ENCODE measurements around the gene NOTCH4. TPM values are rescaled to one million over a fixed set of nuclear protein-coding genes. Genes with fewer than 3 reads are reported as not detected.

The NOTCH4 gene
- total and polyA plus RNA-seq, 2 donors (not counting 1 experiment from before 2014, with no cell fraction given) = 0.42 to 0.99 TPM

GRCh38 chr6:32203426-32204267, 20.2 kb downstream of the NOTCH4 start:
- H3K9me3 ChIP-seq (ENCODE audit: control insufficient read depth, insufficient read depth, low read depth, low read length) = no peaks in the 10 kb centered on the region
- no peak overlapping the region for H3K4me3 ChIP-seq (replicated peaks in 1 of 4; ENCODE audit: control extremely low read depth in 1 of 4, insufficient read depth in 1 of 4, low read depth in 3 of 4, low read length in 4 of 4)
- no peak overlapping the region for H3K4me2 ChIP-seq (ENCODE audit: extremely low read depth, insufficient read depth, low read length)
- TF ChIP-seq CTCF (conservative IDR thresholded peaks at IDR 0.05 in 1 of 2, IDR thresholded peaks at IDR 0.05 in 1 of 2; ENCODE audit: low read depth in 1 of 2, low read length in 2 of 2) = no peak
- TF ChIP-seq EZH2 (IDR thresholded peaks at IDR 0.05; ENCODE audit: low read length, missing control alignments) = no peak
- H3K4me1 ChIP-seq (ENCODE audit: control insufficient read depth, extremely low read depth, insufficient read depth, low read length) = no peaks in the 10 kb centered on the region
- no peak for DNase-seq (ENCODE audit: low read depth in 2 of 2)
- H3K79me2 ChIP-seq (ENCODE audit: control insufficient read depth, insufficient read depth, low read length) = no peaks in the 10 kb centered on the region
- no peak overlapping the region for H2AFZ ChIP-seq (ENCODE audit: low read length)
- H4K20me1 ChIP-seq (ENCODE audit: control insufficient read depth, extremely low read depth, insufficient read depth, low read length) = no peaks in the 10 kb centered on the region
- H3K9ac ChIP-seq (ENCODE audit: insufficient read depth, low read length) = no peak overlapping the region
- H3K36me3 ChIP-seq (ENCODE audit: control insufficient read depth, insufficient read depth, low read length) = no peaks in the 10 kb centered on the region
- H3K27ac ChIP-seq (ENCODE audit: insufficient read depth, low read length) = no peak overlapping the region
- peaks cover 9% of the 10 kb centered on the region for H3K27me3 ChIP-seq (ENCODE audit: control insufficient read depth, insufficient read depth, low read length)

- DNase-seq (ENCODE audit: low read depth in 2 of 2) = no peak
- TF ChIP-seq CTCF (conservative IDR thresholded peaks at IDR 0.05 in 1 of 2, IDR thresholded peaks at IDR 0.05 in 1 of 2; ENCODE audit: low read depth in 1 of 2, low read length in 2 of 2) (no peak), EZH2 (IDR thresholded peaks at IDR 0.05; ENCODE audit: low read length, missing control alignments) (no peak)
- H3K27ac ChIP-seq (ENCODE audit: insufficient read depth, low read length) = no peak overlapping the region
These were observed 21.7 kb downstream of the NOTCH4 start for GRCh38 chr6:32202186-32202585.

GRCh38 chr6:32200711-32201475, 23.0 kb downstream of the NOTCH4 start:
- H3K27ac ChIP-seq (ENCODE audit: insufficient read depth, low read length) = no peak overlapping the region
- TF ChIP-seq EZH2 (IDR thresholded peaks at IDR 0.05; ENCODE audit: low read length, missing control alignments) = no peak
- no peak for TF ChIP-seq CTCF (conservative IDR thresholded peaks at IDR 0.05 in 1 of 2, IDR thresholded peaks at IDR 0.05 in 1 of 2; ENCODE audit: low read depth in 1 of 2, low read length in 2 of 2)
- no peaks in the 10 kb centered on the region for H3K79me2 ChIP-seq (ENCODE audit: control insufficient read depth, insufficient read depth, low read length)
- H3K4me1 ChIP-seq (ENCODE audit: control insufficient read depth, extremely low read depth, insufficient read depth, low read length) = peaks cover 6% of the 10 kb centered on the region
- H3K9ac ChIP-seq (ENCODE audit: insufficient read depth, low read length) = no peak overlapping the region
- no peaks in the 10 kb centered on the region for H3K36me3 ChIP-seq (ENCODE audit: control insufficient read depth, insufficient read depth, low read length)
- H3K4me3 ChIP-seq (replicated peaks in 1 of 4; ENCODE audit: control extremely low read depth in 1 of 4, insufficient read depth in 1 of 4, low read depth in 3 of 4, low read length in 4 of 4) = no peak overlapping the region
- peaks cover 9% of the 10 kb centered on the region for H3K27me3 ChIP-seq (ENCODE audit: control insufficient read depth, insufficient read depth, low read length)
- no peak overlapping the region for H2AFZ ChIP-seq (ENCODE audit: low read length)
- no peak for DNase-seq (ENCODE audit: low read depth in 2 of 2)
- H4K20me1 ChIP-seq (ENCODE audit: control insufficient read depth, extremely low read depth, insufficient read depth, low read length) = no peaks in the 10 kb centered on the region
- H3K4me2 ChIP-seq (ENCODE audit: extremely low read depth, insufficient read depth, low read length) = no peak overlapping the region
- no peaks in the 10 kb centered on the region for H3K9me3 ChIP-seq (ENCODE audit: control insufficient read depth, insufficient read depth, low read depth, low read length)

More at GRCh38 chr6:32202186-32202585, 21.7 kb downstream of the NOTCH4 start:
- H3K4me3 ChIP-seq (replicated peaks in 1 of 4; ENCODE audit: control extremely low read depth in 1 of 4, insufficient read depth in 1 of 4, low read depth in 3 of 4, low read length in 4 of 4) = no peak overlapping the region
- no peak overlapping the region for H3K4me2 ChIP-seq (ENCODE audit: extremely low read depth, insufficient read depth, low read length)
- no peaks in the 10 kb centered on the region for H4K20me1 ChIP-seq (ENCODE audit: control insufficient read depth, extremely low read depth, insufficient read depth, low read length)
- H3K36me3 ChIP-seq (ENCODE audit: control insufficient read depth, insufficient read depth, low read length) = no peaks in the 10 kb centered on the region
- no peak overlapping the region for H3K9ac ChIP-seq (ENCODE audit: insufficient read depth, low read length)
- H3K27me3 ChIP-seq (ENCODE audit: control insufficient read depth, insufficient read depth, low read length) = peaks cover 9% of the 10 kb centered on the region
- H3K79me2 ChIP-seq (ENCODE audit: control insufficient read depth, insufficient read depth, low read length) = no peaks in the 10 kb centered on the region
- peaks cover under 1% of the 10 kb centered on the region for H3K4me1 ChIP-seq (ENCODE audit: control insufficient read depth, extremely low read depth, insufficient read depth, low read length)
- no peaks in the 10 kb centered on the region for H3K9me3 ChIP-seq (ENCODE audit: control insufficient read depth, insufficient read depth, low read depth, low read length)
- H2AFZ ChIP-seq (ENCODE audit: low read length) = no peak overlapping the region
